Muscle of arm (tissue), 12 donors: ENCODE results near the gene TNFAIP1. TPM values are rescaled to one million over a fixed set of nuclear protein-coding genes. Genes with fewer than 3 reads are reported as not detected.
A peak's percentile ranks its signal among the peaks of the same experiment; 100 is the strongest.

Experiments used
- DNase-seq: peaks from one replicate; pipeline ENCODE4 v3.0.0-alpha.2; 2013
- polyA plus RNA-seq, 12 donors: library from polyadenylated mRNA; unstranded; fragments of 120-200 nt; gene quantifications; one replicate each; pipeline ENCODE4 v1.2.1, GENCODE V29; 2013; ENCODE audit not compliant: insufficient read length in 12 of 12

Gene TNFAIP1
- polyA plus RNA-seq, 12 donors: 28.3 to 40.3 (median 32.2) TPM; not detected in 1

DNA sequence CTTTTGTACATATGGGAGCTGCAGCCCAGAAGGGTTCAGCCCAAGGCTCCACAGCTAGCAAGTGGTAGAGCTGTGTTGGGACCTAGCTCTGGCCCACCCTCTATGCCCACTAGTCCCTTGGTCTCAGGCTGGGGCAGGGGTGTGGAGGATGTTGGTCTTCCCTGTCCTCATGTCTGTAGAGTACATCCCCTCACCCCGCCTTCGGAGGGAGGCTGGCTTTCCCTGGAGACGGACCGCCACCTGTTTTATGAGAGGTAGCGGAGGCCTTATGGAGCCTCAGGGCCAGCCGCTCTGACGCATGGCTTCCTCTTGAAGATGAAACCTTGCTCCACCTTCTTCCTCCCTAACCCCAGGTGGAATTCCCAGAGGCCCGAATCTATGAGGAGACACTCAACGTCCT, 8.4 kb downstream of the TNFAIP1 start:
- DNase-seq: no peak

DNA sequence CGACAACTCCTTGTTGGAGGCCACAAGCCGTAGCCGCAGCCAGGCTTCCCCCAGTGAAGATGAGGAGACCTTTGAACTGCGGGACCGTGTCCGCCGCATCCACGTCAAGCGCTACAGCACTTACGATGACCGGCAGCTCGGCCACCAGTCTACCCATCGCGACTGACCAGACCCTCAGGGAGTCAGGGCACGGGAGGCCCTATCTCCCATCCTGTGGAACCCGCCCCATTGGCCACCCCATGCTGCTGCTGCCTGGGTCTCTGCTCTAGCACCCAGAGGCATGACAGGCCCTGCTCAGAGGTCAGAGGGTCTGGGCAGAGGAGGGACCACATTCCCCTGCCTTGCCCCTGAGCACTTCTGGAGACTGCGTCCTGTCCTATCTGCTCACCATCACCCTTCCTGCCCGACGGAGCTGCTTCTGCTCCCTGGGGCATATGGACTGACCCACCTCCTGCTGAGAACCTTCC, 8.9 kb downstream of the TNFAIP1 start:
- DNase-seq: no peak

DNA sequence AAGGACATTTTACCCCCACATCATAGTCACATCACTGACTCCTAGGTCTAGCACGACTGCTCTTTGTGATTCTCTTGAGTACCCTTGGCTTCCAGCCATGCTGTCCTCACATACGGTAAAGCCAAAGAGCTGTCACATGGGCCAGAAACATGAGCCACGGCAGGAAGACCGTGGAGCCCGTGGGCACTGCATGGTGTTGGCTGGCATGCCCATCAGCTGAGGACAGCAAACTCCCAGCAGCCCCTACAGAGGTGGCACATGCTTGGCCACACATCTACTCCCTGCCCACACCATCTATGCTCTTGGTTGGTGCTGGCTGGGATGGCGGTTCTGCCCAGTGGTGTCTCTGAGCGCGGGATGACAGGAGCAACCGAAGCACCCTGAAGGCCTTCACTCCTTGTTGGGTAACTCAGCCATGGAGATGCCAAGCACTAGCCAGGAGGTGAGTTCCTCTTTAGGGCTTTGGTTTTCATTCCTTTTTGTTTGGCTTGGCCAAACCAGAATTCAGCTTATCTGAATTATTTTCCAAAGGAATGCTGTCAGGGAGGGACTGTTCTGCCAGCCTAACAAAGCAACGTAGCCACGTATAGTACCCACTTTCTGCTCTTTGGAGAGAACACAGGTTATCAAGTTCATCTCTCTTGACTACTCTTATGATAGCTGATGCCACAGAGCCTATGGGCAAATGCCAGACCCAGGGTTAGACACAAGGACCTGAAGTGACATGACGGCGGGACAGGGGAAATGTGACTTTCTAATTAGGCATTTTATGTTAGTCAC, 10.0 kb downstream of the TNFAIP1 start:
- DNase-seq: no peak

DNA sequence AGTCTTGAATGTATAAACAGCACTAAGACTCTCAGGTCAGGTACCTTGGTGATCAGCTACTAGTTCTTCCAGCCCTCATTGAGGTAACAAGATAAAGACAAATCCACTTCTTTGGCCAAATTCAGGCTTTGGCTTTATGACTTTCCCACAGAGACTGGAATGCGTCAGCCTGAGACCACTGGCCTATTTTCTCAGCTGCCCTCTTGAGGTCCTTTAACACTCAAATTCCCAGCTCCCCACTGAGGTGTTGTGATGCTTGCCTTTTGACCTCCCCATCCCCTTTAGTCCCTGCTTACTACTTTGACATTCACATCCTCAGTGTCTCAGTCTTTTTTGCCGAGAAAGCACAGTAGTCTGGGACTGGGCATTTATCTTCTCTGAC, 10.6 kb downstream of the TNFAIP1 start:
- DNase-seq: no peak

DNA sequence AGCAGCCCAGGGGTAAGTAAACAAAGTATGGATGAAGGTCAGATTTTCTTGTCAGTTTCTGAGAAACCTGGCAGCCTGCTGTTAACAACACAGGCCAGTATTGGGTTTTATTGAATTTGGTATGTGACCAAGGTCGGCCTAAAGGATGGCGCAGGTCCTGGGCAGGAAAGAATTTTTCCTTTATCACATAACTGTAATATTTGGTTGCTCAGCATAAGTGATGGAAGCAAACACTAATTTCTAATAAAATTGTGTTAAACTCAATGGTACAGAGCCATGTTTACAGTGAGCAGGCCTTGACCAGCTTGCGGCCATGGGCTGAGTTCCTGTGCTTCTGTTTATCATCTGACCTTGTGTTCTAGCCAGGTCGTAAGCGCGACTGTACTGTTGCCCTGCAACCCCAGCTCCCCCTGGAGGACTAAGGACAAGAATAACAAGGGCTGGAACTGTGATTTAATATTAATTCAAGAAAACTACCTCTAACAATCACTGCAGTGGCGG, 11.2 kb downstream of the TNFAIP1 start:
- DNase-seq: no peak

DNA sequence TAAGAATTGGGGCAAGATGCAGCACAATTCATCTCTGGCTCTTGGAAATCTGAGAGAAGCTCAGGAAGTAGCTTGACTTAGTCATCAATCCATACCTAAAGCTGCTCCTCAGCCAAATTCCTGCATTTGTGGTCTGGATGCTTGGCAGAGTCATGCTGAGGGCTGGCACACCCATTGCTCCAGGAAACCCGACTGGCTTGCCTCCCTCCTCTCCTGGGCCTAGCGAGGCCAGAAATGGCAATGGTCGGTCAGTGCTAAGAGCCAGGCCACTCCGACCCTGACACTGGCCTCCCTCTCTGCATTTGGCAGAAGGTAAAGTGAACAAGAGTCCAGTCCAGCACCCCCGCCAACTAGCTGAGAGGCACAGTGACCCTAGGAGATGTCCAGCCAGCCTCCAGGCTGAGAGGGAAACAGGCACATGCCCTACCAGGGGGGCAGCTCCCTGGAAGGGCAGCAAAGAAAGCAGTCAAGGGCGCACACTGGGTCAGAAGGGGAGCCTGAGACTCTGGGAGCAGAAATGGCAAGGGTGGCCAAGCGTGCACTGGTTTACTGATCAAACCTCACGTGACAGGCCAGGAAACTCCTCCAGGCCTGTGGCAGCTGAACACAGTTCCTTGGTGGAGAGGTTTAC, 11.8 kb downstream of the TNFAIP1 start:
- DNase-seq: no peak

DNA sequence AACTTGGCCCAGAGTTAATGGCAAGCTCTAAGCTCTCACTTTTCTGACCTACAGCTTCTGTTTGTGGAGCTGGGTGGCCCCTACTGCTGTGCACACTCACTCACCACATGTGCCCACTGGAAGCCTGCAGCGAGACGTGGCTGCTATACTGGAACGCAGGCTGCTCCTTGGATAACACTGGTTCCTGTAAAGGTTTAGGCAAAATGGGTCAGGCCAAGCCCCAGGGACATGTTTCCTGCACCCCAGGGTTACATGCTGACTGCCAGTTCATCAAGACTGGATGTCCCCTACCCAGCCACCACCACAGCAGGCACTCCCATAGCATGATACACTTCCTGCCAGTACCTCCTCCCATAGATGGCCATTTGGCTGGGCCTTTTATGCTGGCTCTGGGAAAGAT, 13.4 kb downstream of the TNFAIP1 start:
- DNase-seq: no peak

DNA sequence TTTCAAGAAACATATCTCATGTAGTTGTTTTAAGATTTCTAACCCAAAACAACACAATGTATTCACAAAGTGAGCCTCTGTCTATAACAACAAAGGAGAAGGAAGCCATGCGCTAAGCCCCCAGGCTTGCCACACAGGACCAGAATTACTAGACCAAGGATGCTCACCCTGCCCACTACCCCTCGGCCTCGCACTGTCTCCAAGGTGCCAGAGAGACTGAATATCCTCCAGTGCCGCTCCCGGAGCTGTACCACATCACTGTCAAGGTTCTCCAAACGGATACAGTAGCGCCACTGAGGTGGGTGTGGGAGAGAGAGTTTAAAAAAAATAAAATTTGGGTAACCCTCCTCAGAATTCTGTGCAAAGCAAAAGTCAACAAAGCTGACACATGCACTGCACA, 14.7 kb downstream of the TNFAIP1 start:
- DNase-seq: no peak

DNA sequence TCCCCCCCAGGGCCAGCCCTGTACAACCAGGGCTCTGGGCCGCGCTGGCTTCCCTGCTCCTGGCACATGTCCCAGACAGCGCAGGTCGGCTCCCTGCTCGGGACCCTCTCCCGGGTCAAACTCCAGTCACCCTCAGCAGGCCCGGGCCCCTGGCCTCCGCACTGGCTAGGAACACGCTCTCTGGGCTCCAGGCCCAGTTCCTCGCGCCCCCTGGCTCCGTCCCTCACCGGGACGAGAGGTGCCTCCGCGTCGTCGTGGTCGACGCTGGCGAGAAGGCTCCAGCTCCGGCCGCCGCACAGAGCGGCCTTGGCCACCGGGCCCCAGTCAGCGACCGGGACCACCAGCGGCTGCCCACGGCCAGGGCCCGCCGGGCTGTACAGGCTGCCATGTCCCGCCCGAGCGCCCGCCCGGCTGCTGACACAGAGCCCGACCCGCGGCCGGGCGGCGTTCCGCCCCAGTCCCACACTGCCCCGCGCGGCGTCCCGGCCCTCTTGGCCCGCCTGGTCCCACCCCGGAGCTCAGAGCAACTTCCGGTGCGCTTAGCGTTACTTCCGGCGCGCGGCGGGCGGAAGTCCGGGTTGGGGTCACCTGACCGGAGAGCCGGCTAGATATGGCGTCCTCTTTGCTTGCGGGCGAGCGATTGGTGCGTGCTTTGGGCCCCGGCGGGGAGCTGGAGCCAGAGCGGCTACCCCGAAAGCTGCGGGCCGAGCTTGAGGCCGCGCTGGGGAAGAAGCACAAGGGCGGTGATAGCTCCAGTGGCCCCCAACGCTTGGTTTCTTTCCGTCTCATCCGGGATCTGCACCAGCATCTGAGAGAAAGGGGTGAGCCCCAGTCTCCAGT, 21.7 kb downstream of the TNFAIP1 start, which contains the start of gene POLDIP2:
Gene POLDIP2 (minus strand): TSS at position 467 of the 840 bp plus-strand sequence. CDS start 79 bp downstream, at position 388.
- peak; percentile 96 for DNase-seq

DNA sequence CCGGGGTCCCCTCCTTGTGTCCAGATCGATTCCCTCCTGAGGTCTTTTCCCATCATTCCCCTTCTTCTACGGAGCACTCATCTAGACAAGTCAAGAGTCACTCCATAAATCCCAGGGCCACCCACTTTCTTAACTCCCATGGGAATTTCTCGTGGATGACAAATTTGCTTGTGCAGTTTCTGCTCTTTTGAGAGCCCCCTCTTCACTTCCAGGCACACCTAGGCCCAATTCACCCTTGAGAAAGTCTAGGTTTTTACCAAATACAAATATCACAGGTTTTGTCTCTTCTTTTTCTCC, 22.3 kb downstream of the TNFAIP1 start:
- DNase-seq: no peak

DNA sequence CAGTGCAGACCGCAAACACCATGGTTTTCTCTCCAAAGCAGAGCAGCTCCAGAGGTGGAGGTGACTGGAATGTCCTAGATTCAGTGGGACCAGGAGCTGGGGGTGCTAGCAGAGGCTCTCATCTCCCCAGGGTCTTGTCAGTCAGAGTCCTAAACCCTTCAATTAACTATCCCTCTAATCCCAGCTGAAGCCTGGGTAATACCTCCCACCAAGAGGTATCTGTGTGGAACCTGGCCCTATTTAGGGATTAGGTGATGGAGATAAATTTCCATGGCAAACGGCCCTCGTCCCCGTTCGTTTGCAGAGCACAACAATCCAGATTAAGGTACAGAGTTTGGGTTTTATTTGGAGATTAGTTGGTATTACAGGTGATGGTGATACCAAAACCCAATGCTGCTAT, 27.6 kb downstream of the TNFAIP1 start:
- no peak for DNase-seq

DNA sequence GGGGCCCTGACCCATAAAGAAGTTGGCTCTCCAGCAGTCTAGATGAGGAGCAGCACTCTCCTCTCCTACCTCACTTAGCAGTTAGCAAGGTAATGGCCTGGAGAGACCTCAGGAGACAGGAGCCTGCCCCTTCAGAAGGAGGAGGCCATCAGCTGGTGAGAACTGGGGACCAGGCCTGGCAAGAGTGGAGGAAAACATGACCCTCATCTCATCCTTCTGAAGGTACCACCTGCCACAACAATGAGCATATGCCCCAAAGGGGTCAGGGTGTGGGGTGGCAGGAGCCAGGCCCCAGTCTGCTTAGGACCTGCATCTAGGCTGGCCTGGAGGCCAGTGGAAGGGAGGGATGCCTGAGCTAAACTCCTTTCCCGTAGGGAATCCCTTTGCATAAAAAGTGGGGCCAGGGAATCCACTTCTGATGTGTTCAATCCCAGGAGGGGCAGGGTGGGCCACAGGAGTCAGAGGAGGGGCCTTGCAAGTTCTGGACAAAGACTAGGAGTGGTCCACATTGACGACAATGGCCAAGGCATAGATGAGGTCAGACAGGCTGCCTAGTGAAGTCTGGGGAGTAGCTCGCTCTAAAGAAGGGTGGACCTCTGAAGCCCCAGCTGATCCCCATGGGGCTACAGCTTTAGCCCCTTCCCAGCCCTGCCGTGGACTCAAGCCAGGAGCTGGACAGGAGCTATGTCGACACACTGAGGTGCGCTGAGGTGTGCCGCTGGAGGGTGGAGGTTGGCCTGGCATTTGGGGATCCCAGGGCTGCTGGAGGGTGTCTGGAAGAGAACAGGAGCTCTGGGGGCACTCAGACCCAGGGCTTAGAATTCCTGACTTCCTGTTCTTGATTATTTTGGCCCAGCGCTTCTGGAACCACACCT, 28.5 kb downstream of the TNFAIP1 start:
- no peak for DNase-seq

DNA sequence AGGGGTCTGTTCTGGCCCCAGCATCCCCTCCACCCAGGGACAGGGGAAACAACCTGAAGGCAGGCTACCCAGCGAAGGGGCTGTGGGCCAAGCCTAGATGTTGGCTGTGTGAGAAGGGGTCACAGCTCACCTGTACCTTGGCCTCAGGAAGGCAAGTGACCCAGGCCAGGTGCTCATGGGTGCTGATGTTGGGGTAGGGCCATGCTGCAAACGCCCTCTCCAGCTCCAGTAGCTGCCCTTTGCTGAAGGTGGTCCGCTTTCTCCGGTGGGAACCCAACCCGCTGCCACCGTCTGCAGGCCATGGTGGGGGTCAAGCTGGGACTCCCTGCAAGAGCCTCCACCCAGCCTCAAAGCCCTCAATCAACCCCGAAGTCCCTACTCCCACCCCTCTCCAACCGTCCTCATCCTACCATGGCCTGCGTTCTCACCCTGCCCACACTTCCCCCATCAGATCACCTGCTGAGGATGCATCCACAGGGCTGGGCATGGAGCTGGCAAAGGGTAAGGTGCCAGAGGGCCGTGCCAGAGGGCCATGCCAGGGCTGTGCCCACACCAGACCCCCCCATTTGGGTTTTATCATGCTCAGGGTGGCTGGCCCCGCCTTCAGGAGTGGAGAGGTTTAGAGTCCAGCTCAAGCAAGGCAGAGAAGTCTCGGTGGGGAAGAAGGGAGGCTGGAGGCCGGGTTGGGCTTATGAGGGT, 29.3 kb downstream of the TNFAIP1 start, which contains the start of gene SEBOX:
Gene SEBOX (minus strand): TSS at position 535 of the 699 bp plus-strand sequence. CDS start 48 bp downstream, at position 487.
- DNase-seq: no peak

DNA sequence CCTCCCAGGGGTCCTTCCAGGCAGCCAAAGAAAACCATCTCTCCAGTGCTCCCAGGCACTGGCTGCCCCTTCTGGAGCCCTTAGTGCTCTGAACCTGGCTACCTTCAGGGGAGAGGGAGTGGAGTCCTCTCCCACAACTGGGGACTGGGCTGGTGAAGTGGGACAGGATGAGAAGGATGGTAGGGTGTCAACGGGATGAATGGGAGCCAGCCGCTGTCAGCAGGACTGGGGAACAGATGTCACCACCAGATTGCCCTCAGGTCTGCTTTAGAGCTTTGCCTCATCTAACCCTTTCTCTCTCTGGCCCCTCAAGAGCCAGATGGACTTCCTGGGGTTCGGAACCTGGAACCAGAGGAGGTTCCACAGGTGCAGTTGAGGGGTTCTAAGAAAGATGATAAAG, 29.9 kb downstream of the TNFAIP1 start:
- no peak for DNase-seq

DNA sequence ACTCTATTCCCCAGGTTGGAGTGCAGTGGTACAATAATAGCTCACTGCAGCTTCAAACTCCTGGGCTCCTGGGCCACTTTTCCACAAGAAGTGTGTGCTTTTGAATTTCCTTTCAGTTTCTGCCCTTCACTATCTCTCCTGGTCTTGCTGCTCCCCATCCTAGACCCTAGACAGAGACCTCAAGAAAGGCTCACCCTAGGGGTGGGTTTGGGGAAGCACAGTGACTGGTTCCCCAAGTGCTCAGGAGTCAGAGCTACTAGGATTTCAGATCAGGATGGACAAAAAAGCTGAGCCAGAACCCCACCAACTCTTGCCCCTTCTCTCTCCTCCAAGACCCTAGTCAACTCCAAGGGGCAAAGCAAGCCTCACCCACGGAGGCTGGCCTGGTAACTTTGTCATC, 31.0 kb downstream of the TNFAIP1 start:
- DNase-seq: no peak

DNA sequence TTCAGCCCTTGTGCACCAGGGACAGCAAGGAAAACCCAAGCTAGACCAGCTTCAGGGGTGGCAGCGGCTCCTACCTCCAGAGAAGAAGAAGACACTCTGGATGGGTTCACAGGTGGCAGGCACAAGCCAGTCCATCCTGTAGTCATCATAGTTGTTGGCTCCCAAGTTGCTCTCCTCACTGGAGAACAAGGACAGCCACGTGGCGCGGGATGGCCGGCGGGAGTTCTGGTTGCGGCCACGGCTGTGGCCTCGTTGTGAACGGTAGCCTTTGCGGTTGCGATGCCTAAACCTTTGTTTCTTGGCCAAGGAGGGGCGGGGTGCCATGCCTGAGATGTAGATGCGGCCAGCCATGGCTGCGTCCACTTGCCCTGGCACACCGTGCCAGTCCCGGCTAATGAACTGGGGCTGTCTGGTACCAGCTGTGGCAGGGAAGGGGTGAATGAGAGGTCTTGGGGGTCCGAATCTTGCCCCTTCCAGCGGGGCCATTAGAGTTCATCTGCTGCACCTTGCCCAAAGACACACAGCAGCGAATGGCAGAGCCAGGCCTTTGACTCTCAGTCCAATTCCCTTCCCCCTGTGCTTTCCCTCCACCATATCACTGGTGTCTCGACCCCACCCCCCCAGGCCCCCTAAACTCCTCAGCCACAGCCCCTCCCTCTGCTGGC, 32.2 kb downstream of the TNFAIP1 start:
- no peak for DNase-seq

DNA sequence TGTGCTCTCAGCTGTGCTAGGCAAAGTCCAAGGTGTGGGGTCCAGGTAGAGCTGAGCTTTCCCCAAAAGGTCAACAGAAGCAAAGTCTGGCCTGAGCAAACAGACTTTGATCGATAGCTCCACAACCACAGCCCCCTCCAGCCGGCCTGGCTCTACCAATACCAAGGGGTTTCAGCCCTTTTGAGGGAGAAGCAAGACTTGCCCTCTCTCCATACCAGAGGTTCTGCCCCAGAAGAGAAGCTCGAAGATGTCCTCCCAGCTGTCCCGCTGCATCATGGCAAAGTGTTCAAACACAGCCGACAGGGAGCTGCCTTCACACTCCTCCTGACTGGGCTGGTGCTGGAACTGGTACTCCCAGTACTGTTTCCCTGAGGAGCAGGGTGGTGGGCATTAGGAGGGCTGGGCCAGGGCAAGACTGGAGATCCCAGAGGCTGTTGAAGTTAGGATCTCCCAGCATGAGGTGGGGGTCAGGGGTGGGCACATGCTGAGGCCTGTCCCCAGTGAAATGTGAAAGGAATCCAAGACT, 32.8 kb downstream of the TNFAIP1 start:
- no peak for DNase-seq

DNA sequence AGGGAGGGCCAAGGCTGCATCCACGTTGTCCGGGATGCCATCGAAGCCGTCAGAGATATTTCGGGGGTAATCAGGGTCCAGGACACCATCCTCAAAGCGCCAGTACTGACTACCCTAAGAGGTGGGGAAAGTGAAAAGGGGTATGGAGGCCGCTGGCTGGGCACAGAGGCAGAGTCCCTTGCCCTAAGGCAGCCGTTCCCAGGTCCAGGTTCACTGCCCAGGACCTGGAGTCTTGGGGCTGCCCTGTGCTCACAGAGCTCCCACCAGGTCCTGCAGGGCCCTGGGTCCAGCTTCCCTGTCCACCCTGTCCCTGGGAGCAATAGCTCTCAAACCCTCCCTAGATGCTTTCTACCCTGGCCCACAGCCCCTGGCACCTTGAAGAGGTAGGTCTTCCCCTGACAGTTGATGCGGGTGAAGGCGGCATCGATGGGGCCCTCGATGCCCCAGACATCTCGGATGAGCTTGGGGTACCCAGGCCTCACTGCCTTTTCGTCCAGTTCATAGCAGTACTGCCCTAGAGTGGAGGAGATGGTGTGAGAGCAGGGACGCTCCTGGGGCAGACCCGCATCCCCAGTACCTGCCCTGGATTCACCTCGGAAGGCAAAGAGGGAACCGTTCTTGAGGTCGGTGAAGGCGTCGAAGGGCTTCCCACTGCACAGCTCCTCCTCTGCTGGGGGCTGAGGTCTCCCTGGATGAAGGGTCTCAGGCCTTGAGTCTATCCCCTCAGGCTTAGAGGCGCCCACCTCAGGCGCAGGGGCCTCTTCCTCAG, 33.5 kb downstream of the TNFAIP1 start:
- no peak for DNase-seq

DNA sequence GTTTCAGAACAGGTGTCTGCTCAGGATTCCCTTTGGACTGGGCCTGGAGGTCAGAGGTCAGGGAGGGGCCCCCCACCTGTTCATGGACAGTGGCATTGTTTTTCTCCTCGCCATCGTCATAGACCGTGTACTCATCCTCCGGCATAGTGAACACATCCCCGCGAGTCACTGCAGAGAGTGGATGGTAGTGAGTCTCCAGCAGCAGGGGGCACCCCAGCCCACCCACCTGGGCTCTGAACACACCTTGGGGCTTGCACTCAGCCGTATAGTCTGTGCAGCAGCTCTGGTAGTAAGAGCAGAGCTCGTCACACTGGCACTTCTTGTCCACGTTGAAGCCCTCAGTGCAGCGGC, 34.1 kb downstream of the TNFAIP1 start:
- no peak for DNase-seq
